ENCODE results near the gene HOXD8.

HOXD8 gene

DNA sequence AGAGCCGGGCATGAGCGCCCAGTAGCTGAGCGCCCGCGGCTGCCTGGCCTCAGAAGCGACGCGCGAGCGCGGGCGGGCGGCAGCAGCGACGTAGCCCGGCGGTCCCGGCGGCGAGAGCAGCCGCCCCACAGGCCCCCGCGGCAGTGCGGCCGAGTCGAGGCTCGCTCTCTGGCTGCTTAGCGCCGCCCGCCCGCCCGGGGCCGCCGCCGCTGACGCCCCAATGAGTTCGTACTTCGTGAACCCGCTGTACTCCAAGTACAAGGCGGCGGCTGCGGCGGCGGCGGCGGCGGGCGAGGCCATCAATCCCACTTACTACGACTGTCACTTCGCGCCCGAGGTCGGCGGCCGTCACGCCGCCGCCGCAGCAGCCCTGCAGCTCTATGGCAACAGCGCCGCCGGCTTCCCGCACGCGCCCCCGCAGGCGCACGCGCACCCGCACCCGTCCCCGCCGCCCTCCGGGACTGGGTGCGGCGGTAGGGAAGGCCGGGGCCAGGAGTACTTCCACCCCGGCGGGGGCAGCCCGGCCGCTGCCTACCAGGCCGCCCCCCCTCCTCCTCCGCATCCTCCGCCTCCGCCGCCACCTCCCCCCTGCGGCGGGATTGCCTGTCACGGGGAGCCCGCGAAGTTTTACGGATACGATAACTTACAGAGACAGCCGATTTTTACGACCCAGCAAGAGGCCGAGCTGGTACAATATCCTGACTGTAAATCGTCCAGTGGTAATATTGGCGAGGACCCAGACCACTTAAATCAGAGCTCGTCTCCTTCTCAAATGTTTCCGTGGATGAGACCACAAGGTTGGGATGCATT is 847 bp downstream of the HOXD8 start:
- no peak overlapping the region for H3K27ac ChIP-seq (ENCODE audit: low read depth, low read length)
- H3K9ac ChIP-seq (ENCODE audit: low read length) = no peak overlapping the region
- no peaks in the 10 kb centered on the region for H3F3A ChIP-seq (ENCODE audit: insufficient read depth)
- H3K4me2 ChIP-seq (ENCODE audit: low read depth, low read length, poor library complexity, severe bottlenecking) = no peak overlapping the region
- no peaks in the 10 kb centered on the region for H4K20me1 ChIP-seq (ENCODE audit: low read depth, low read length)
- no peaks in the 10 kb centered on the region for H3K27me3 ChIP-seq (ENCODE audit: low read length)
- H3K9me2 ChIP-seq (replicated peaks; ENCODE audit: insufficient read depth, low read length) = no peaks in the 10 kb centered on the region
- H2AFZ ChIP-seq (ENCODE audit: low read depth, low read length, severe bottlenecking) = no peak overlapping the region
- TF ChIP-seq EZH2phosphoT487 (conservative IDR thresholded peaks at IDR 0.05; ENCODE audit: low read length) = no peak
- TF ChIP-seq, protein P1, sequence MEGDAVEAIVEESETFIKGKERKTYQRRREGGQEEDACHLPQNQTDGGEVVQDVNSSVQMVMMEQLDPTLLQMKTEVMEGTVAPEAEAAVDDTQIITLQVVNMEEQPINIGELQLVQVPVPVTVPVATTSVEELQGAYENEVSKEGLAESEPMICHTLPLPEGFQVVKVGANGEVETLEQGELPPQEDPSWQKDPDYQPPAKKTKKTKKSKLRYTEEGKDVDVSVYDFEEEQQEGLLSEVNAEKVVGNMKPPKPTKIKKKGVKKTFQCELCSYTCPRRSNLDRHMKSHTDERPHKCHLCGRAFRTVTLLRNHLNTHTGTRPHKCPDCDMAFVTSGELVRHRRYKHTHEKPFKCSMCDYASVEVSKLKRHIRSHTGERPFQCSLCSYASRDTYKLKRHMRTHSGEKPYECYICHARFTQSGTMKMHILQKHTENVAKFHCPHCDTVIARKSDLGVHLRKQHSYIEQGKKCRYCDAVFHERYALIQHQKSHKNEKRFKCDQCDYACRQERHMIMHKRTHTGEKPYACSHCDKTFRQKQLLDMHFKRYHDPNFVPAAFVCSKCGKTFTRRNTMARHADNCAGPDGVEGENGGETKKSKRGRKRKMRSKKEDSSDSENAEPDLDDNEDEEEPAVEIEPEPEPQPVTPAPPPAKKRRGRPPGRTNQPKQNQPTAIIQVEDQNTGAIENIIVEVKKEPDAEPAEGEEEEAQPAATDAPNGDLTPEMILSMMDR (IDR thresholded peaks at IDR 0.05; ENCODE audit: insufficient read depth, low read length, poor library complexity, severe bottlenecking) = no peak
- no peaks in the 10 kb centered on the region for H3K9me3 ChIP-seq (ENCODE audit: insufficient read depth, low read length)
- H3K4me3 ChIP-seq (ENCODE audit: insufficient read depth, low read length, poor library complexity, severe bottlenecking) = no peak overlapping the region
- no peaks in the 10 kb centered on the region for H3K36me3 ChIP-seq (ENCODE audit: low read length)
- H3K79me2 ChIP-seq (ENCODE audit: insufficient read depth, low read length) = no peaks in the 10 kb centered on the region

DNA sequence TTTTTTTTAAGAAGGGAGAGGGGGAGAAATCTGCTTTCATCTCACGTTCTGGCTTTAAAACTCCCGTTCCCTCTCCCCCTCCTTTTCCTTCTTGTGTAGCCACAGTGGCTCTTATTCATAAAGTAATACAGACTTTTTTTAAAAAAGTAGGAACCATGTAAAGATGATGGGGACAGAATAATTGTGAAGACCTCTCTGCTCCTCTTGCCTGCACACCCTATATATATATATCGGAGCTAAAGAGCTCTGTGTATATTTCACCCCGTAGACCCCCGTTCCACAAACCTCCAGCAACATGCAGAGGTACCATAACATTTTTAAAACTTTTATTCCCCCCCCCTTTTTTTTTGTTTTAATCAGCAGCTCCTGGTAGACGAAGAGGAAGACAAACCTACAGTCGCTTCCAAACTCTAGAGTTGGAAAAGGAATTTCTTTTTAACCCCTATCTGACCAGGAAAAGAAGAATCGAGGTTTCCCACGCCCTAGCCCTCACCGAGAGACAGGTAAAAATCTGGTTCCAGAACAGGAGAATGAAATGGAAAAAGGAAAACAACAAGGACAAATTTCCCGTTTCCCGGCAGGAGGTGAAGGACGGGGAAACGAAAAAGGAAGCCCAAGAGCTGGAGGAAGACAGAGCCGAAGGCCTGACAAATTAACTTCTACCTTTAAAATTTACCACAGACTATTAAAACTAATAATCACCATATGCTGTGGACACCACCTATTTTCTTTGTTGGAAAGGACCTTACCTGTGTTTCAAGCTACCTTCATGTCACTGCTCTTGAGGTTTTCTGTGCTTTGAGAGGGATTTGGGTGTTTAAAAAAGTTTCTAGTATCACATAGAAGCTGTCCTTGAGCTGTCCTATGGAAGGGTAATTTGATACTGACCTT is 1.7 kb downstream of the HOXD8 start:
- Histone ChIP-seq H3K27me3 (ENCODE audit: low read length) (no peaks in the 10 kb centered on the region), H3F3A (ENCODE audit: insufficient read depth) (no peaks in the 10 kb centered on the region), H3K9me3 (ENCODE audit: insufficient read depth, low read length) (no peaks in the 10 kb centered on the region), H3K4me3 (ENCODE audit: insufficient read depth, low read length, poor library complexity, severe bottlenecking) (no peak overlapping the region), H2AFZ (ENCODE audit: low read depth, low read length, severe bottlenecking) (no peak overlapping the region), H3K9me2 (replicated peaks; ENCODE audit: insufficient read depth, low read length) (no peaks in the 10 kb centered on the region), H3K4me2 (ENCODE audit: low read depth, low read length, poor library complexity, severe bottlenecking) (no peak overlapping the region), H3K27ac (ENCODE audit: low read depth, low read length) (no peak overlapping the region), H3K79me2 (ENCODE audit: insufficient read depth, low read length) (no peaks in the 10 kb centered on the region), H4K20me1 (ENCODE audit: low read depth, low read length) (no peaks in the 10 kb centered on the region), H3K9ac (ENCODE audit: low read length) (no peak overlapping the region), H3K36me3 (ENCODE audit: low read length) (no peaks in the 10 kb centered on the region)
- TF ChIP-seq, protein P1 (IDR thresholded peaks at IDR 0.05; ENCODE audit: insufficient read depth, low read length, poor library complexity, severe bottlenecking) = no peak
- no peak for TF ChIP-seq EZH2phosphoT487 (conservative IDR thresholded peaks at IDR 0.05; ENCODE audit: low read length)

DNA sequence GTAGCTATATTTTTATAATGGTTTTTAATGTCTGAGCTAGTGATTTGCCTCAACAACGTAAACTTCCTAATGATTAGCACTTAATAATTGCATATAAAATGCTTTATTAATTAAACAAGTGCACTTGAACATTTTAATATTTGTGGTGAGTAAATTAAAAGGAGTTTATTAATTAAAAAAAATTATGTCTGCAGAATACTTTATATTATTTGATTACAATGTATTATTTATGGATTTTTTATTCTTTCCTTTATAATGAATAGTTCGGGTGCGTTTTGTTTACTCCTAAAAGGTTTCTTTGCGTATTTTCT is 2.3 kb downstream of the HOXD8 start:
- Histone ChIP-seq H4K20me1 (ENCODE audit: low read depth, low read length) (no peaks in the 10 kb centered on the region), H3K27ac (ENCODE audit: low read depth, low read length) (no peak overlapping the region), H3K4me3 (ENCODE audit: insufficient read depth, low read length, poor library complexity, severe bottlenecking) (no peak overlapping the region), H3K9me2 (replicated peaks; ENCODE audit: insufficient read depth, low read length) (no peaks in the 10 kb centered on the region), H3F3A (ENCODE audit: insufficient read depth) (no peaks in the 10 kb centered on the region), H2AFZ (ENCODE audit: low read depth, low read length, severe bottlenecking) (no peak overlapping the region), H3K9me3 (ENCODE audit: insufficient read depth, low read length) (no peaks in the 10 kb centered on the region), H3K79me2 (ENCODE audit: insufficient read depth, low read length) (no peaks in the 10 kb centered on the region), H3K4me2 (ENCODE audit: low read depth, low read length, poor library complexity, severe bottlenecking) (no peak overlapping the region), H3K27me3 (ENCODE audit: low read length) (no peaks in the 10 kb centered on the region), H3K9ac (ENCODE audit: low read length) (no peak overlapping the region), H3K36me3 (ENCODE audit: low read length) (no peaks in the 10 kb centered on the region)
- TF ChIP-seq, protein P1 (IDR thresholded peaks at IDR 0.05; ENCODE audit: insufficient read depth, low read length, poor library complexity, severe bottlenecking) = no peak
- TF ChIP-seq EZH2phosphoT487 (conservative IDR thresholded peaks at IDR 0.05; ENCODE audit: low read length) = no peak
